HG02678 (cell line): ENCODE data around the gene RBBP8NL.
"Not testable (repeated sequence)": the region's sequence is repeated elsewhere in the genome, so short reads cannot be mapped to it uniquely, and the experiment has no call there.

Experiments
- ATAC-seq: cut with Tn5 transposase; IDR thresholded peaks from one replicate; pipeline ENCODE4 v1.9.1; 2021; ENCODE audit warnings: mild to moderate bottlenecking, moderate library complexity; ENCODE audit not compliant: unreplicated experiment

Gene RBBP8NL

DNA sequence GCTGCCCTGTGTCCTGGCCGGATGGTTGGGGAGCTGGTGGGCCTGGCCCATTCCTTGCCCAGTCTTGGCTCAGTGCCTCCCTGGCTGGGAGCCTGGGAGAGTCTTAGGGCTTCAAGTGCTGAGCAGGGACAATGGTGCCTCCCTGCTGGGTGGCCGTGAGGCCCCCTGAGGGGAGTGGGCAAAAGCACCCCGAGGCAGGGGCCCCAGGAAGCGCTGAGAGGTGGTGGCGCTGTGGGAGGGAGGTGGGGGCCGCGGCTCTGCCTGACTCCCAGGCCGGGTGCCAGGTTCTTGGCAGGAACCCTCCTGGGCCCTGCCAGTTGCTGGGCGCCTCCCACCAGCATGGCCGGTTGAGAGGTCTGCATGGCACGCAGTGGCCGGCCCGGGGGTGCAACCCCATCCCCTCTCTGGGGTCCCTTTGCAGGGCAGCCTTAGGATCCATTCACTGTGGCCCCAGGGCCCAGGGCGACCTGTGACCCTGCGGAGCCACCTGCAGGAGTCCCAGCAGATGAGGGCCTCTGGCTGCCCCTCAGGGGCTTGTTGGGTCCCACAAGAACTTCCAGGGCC, 49.6 kb downstream of the RBBP8NL start:
- no peak for ATAC-seq

DNA sequence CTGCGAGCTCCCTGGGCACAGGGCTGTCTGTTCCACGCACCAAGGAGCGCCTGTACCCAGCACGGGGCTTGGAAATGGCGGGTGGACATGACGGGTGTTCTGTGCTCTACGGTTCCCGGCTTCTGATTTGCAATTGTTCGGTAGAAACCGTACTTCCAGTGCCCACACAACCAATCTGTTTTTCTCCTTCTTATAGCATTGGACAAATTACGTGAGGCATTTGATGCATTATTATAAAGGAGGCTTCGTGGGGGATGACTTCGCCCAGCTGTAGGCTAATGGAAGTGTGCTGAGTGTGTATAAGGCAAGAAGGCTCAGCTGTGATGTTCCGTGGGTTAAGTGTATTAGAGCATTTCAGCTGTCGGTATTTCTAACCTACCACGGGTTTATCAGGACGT, 50.3 kb downstream of the RBBP8NL start:
- ATAC-seq, result no peak

DNA sequence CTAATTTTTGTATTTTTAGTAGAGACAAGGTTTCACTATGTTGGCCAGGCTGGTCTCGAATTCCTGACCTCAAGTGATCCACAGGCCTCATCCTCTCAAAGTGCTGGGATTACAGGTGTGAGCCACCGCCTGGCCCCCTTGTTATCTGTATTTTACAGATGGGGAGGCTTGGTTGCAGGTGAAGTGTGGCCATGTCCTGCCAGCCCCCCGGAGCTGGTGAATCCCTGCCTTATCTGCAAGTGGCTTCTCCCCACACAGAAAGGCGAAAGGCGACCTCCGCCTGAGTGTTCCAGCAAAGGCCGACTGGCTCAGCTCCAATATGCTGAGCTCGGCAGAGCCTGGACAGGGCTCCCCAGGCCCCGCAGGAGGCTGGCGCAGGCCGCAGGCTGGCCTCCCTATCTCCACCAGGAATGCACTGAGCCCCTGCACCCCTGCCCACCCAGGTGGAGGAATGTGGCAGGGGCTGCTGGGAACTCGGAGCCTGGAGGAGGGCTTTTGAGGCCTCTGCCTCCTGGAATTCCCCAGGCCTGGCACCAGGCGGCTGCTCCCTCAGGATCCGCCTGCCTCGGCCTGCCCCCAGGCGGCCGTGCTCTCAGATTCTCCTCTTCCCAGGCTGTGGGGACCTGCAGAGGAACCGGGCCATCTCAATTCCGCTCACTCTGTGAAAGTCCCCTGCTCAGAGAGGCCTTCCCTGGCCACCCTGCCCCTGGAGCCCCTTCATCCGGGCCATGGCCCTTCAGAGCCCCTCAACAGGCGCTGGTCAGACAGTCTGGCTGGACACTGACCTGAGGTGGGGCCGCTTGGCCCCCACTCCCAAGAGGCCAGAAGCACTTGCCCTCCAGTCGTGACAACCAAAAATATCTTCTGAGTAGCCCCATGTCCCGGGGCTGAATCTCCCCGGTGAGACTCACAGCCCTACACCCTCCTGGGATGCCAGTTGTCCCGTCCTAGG, 51.0 kb downstream of the RBBP8NL start:
- no peak for ATAC-seq

DNA sequence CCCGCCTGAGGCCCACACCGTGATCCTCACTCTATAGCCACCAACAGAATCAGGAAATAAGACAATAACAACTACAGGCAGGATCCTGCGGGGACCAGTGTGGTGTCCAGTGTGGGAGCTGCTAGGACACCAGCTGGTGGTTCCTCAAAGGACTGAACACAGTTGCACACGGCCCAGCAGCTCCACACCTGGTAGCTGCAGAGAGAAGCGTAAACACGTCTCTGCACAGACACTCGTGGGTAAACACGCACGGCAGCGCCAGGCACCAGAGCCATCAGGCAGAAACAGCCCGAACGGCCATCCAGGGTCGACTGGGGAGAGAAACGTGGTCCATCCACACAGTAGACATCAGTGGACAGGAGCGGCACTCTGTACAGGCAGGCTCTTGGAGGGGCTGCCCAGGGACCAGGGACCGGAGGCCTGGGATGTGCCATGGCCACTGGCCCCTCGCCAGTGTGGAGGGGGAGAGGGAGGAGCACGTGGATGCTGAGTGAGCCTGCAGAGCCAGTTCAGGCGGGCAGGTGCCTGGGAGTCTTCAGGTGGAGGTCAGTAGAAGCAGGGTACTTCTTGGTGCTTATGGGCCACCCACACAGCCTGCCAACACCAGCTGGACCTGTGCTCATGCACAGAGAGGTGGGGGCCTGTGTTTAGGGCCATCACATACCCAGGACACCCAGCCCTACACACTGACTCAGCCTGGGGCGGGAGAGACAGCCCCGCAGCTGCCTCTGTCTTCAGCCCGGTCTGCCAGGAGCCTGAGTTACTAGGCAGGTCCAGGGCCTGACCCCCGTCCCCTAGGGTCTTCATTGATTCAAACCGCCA, 52.8 kb downstream of the RBBP8NL start:
- ATAC-seq, result no peak

DNA sequence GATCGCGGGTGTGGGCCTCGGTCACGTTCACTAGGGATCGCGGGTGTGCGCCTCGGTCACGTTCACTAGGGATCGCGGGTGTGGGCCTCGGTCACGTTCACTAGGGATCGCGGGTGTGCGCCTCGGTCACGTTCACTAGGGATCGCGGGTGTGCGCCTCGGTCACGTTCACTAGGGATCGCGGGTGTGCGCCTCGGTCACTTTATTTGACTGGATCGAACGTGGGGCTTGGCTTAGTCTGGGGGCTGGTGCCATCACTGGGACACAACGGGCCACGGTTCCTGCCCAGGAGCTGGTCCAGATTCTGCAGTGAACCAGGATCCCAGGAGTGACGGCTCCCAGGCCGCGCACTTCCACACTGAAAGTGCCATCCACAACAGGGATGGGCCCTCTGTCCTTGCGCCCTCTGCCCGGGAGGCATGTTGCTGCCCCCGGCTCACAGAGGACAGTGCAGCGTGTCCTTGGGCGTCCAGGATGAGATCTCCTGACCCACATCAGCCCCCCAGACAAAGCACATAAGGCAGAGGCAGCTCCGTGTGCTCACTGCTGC, 53.6 kb downstream of the RBBP8NL start:
- not testable (repeated sequence) for ATAC-seq

DNA sequence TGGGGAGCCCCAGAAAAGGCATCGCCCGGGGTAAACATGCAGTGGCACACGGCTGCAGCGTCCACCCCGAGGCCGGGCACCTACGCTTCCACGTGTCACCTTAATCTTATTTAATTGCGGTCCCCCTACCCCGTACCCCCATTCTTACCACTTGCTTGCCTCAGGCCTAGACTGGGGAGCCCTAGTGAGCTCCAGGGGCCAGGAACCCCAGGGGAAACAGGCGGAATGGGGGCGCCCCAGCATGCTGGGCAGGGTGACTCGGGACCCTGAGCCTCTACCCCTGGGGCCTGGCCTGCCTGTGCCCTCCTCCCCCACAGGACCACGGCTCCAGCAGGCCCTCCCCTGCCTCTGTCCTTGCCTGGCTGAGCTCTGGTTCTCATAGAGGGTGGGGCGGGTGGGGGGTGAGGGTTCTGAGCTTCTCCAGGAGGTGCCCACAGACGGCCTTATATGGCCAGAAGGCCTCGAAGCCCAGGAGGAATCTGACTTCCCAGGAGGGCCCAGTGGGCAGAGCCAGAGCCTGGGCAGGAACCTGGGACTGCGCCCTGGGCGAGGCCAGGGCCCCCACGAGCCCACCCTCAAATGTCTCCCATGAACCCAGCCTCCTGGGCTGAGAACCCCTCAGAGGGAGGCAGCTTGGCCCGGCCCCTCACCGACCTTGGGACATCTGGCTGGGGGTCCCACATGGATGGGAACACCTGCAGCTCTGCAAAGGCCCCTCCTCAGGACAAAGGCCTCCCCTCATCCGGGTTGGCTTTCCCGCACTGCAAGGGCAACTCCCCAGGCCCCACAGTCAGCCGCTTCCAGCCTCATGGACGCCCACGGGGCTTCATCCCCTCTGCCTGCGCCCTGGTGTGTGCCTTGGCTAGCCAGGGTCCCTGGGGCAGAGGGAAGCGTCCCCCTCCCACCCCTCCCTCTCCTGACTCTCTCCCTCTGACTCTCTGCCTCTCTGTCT, 55.0 kb downstream of the RBBP8NL start:
- no peak for ATAC-seq

DNA sequence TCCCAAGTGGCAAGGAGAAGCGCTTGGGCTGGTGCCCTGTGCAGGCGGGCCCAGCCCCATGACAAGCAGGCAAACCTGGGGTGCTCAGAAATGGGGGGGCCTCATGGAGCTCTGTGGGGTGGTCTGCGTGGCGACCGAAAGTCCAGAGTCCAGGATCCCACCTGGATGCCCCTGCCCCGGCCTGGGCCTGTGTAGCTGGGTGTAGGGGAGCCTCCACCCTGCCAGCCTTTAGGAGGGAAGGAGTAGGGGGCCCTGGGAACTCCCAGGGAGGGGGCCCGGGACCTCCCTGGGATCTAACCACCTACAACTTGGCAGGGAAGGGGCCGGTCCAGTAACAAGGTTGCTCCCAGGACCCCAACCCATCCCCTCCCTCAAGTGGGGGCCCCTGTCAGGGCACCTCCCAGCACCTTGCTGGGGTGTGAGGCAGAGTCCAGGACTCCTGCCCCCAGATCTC, 55.7 kb downstream of the RBBP8NL start:
- ATAC-seq, result no peak

DNA sequence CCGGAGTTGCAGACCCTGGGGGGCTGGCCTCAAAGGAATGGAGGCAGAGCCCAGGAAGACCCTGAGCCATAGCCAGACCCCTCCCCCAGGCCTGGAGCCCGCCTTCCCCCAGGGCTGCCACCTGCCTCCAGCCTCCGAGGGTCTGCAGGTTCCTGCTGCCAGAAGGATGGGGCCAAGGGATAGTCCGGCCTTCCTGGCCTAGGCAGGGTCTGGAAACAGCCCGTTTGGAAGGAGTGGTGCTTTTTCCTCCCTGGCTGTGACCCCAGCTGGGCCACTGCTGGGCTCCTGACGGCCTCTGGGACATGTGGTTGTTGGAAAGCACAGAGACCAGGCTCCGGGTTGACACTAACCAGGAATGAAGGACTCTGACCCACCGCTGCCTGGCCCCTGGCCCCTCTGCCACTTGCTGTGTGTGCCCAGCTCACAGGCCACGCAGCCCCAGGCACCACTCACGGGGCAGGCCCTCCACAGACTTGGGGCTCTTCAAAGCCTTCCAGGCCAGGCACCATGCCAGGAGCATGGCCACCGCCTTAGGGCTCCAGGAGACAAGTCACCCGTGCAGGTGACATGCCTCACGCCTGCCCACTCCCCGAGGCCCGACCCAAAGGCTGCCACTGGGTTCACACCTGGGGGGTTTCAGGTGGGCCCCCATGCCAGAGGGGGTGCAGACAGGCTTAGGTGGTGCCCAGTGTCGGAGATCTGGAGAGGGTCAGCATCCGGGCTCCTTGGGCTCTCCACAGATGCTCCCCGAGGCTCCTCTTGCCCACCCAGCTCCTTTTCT, 56.3 kb downstream of the RBBP8NL start:
- no peak for ATAC-seq

DNA sequence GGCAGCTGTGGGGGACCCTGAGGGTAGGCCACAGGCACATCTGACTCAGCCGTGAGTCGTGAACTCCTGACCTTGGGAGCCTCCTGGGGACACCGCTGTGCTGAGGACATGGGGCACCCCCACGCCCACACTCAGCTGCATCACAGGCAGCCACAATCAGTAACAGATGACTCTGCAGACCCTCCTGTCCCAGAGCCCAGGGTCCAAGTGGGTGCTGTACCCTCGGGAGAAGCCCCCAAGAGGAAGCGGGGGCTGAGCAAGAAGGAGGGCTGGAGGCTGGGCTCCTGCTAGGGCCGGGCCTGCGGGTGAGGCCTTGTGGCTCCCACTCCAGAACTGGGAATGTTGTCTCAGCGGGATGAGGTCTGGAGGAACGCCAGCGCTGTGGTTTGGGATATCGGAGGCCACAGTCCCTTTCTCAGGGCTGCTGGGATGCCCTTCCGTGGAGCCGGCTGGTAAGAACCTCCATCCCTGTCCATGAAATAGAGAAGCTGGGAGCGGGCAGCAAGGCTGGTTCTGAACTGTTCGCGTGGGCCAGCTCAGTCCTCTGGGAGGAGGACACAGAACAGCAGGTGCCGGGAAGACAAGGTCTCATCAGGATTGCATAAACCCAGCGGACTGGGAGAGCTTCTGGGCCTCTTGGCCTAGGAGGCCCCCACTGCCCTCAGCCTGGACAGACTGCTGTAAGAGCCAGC, 57.1 kb downstream of the RBBP8NL start:
- no peak for ATAC-seq

DNA sequence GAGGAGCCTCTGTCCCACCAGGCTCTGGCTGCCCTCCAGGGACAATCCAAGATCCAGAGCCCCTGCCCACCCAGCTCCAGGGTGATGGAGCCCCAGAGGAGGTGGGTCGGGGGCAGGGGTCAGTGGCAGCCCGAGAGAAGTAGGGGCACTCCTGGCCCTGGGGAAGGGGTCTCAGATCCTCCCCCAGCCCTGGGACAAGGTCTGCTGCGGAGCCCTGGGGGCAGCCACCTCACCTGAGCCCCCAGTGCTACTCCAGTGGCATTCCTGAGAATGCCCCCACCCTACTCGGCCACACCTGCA, 57.6 kb downstream of the RBBP8NL start:
- no peak for ATAC-seq

DNA sequence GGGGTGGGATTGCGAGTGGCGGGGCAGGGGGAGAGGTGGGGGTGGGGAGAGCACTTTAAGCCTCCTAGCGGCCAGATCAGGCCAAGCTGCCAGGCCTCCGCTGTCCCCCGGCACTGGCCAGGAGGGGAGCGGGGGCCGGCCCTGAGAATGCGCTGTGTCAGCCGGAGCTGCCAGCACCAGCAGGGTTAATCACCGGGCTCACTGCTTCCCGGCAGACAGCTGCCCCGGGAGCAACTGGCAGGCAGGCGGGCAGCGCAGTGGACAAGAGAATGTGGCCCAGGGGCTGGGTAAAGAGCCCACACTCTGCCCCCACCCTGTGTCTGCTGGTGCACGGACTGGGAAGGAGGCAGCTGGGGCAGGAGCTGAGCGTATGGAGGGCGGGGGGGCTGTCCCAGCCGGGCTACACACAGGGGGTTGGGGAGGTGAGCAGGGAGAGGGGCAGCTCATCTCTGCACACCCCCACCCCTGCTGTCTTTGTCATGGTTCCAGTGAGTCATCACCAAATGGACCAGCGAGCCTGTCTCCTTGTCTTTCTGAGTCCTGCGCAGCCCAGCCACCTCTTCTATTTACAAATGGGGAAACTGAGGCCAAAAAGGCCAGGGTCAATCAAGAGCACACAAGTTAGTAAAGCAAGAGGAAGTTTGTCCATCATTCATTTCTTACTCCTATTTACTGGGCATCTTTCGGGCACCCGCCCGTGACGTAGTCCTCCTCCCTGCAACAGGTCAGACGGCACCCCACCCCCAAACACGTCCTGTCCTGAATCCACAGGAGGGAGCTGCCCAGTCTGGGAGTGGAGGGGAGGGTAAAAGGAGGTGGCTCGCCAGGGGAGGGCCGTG, 58.1 kb downstream of the RBBP8NL start:
- no peak for ATAC-seq

DNA sequence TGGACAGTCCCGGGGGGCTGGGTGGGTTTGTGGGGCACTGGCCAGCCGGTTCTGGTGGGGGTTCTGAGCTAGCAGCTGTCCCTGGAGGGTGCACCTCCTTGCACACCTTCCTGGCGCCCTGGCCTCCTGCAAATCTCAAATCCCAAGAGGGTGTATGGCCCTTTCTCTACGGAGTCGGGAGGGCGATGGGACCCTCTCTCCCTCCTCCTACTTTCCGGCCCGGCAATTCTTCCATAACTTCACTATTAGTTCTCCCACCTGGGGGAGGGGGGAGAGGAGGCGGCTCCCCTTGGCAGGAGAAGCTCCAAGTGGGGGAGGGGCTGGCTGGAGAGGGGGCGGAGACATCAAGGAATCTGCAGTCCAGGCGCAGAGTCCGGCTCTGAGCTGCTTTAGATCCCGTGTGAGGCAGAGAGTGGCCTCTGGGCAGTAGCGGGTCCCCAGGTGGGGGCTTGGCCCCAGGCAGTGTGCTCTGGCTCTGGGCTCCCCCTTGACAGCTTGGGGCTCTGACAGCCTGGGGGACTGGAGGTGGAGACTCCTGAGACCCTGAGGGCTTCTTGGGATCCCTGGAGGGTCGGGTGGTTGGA, 58.9 kb downstream of the RBBP8NL start:
- ATAC-seq, result no peak

DNA sequence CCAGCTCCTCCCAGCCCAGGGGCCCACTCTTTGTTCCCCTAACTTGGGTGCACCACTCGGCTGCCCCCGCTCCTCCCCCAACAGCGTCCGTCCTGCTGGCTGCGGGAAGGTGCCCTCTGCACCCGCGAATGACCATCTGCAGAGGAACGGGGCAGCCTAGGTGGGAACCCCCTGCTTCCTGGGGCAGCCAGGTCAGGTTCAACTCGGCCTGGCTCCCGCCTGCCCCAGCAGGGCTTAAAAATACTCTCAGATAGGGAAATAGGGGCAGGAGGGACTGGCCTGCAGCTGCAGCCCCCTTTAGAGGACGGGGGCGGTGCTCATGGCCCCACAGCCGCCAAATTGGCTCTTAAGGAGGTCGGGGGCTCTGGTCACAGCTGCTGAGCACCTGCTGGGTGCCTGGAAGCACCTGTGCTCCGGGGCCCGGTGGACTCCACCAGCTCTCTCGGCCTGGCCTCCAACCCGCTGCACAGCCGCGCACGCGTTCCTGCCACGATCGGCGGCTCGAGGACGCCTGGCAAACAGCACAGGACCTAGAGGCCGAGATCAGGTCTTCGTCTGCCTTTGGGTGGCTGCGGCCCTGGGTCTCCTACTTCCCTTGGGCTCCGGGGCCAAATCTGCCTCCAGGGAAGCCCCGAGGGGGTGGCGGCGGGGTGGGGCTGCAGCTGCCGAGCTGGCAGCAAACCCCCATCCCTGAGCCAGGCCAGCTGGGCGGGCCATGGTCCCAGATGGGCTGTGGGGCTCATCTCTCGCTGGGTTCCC, 59.5 kb downstream of the RBBP8NL start:
- ATAC-seq, result no peak

DNA sequence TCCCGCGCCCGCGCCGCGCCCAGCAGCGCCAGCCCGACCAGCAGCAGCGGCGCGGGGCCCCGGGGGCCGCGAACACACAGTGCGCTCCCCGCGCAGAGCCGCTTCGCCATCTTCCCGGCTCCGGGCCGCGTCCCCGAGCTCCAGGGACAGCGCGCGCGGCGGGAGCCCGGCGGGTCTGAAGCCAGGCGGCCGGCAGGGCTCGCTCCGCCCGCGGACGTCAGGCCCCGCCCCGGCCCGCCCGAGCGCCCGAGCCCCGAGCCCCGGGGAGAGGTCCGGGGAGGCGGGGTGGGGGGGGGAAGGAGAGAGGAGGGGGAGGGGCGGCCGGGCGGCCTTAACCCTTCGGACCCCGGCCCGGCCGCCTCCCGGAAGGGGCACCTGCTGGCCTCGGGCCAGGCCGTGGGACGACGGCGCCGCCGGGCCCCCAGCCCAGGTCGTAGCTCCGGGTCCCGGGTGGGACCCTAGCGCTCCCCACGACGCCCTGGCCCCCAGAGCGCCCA, 60.2 kb downstream of the RBBP8NL start, which contains the start of gene LAMA5:
Gene LAMA5, minus strand, starts transcription at position 177 of the 497 bp plus-strand sequence. Its CDS starts 67 bp downstream, at position 110.
- no peak for ATAC-seq

DNA sequence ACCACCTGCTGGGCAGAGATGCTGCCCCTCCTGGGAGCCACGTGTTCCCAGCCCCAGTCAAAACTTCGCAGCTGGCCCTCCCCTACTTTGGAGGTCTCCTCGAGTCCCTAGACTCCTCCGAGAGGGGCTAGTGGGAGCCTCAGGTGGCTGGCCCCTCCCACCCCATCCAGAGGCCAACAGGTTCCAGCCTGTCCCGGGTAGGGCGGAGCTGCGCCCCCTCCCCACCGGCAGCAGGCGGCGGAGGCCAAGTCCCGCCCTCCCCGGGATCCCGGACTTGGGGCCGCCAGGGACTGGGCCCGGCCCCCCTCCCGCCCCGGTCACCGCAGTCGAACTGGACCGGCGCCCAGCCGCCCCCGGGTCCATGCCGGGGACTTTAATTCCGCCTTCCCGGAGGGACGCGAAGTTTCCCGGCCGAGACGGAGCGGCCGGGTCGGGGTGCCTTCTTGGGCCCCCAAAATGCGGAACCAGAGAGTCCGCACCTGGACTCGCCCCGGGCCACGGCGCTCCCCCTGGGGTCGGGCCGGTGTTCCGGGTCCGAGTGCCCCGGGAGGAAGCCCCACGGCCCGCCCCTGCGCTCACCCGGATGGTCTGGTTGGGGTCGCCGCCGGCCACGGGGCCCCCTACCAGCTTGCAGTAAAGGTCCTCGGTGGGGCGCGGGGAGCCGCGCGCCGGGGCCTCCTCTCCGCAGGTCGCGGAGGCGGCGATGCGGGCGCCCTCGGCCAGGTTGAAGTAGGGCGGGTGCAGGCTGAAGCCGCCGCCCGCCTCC, 60.8 kb downstream of the RBBP8NL start:
- no peak for ATAC-seq
